AG09309 (cell line): ENCODE data around the gene WDFY3.

Experiments
- DNase-seq: peaks from one replicate; pipeline ENCODE4 v3.0.0-alpha.2; 2010; ENCODE audit warnings: low read depth
- H3K4me3 ChIP-seq: 2 replicates; pipeline ENCODE4 v1.5.1; 2011; ENCODE audit warnings: mild to moderate bottlenecking, low read depth, low read length, moderate library complexity; ENCODE audit not compliant: control insufficient read depth
- CTCF ChIP-seq: IDR thresholded peaks from 2 replicates; pipeline ENCODE4 v1.5.1; 2011; ENCODE audit warnings: mild to moderate bottlenecking, low read depth, low read length, inconsistent platforms; ENCODE audit not compliant: insufficient read depth, control insufficient read depth; ENCODE audit errors: missing control alignments

WDFY3 gene

GRCh38 chr4:84925558-84925957, 40.9 kb downstream of the WDFY3 start:
- TF ChIP-seq CTCF: no peak
- no peak for DNase-seq
- H3K4me3 ChIP-seq: no peak overlapping the region

- no peak for DNase-seq
- no peak overlapping the region for H3K4me3 ChIP-seq
- no peak for TF ChIP-seq CTCF
These were observed 42.1 kb downstream of the WDFY3 start for GRCh38 chr4:84924434-84924833.

GRCh38 chr4:84920617-84921016, 45.9 kb downstream of the WDFY3 start:
- no peak overlapping the region for H3K4me3 ChIP-seq
- TF ChIP-seq CTCF: no peak
- peak; percentile 43 for DNase-seq

GRCh38 chr4:84917869-84918600, 48.5 kb downstream of the WDFY3 start:
- no peak for TF ChIP-seq CTCF
- H3K4me3 ChIP-seq: no peak overlapping the region
- no peak for DNase-seq

GRCh38 chr4:84917086-84917821, 49.2 kb downstream of the WDFY3 start:
- no peak for DNase-seq
- H3K4me3 ChIP-seq: no peak overlapping the region
- no peak for TF ChIP-seq CTCF

GRCh38 chr4:84916227-84916626, 50.3 kb downstream of the WDFY3 start:
- H3K4me3 ChIP-seq: no peak overlapping the region
- TF ChIP-seq CTCF: no peak
- no peak for DNase-seq

- TF ChIP-seq CTCF: no peak
- peak; percentile 35 for DNase-seq
- no peak overlapping the region for H3K4me3 ChIP-seq
These were observed 51.1 kb downstream of the WDFY3 start for GRCh38 chr4:84915396-84915780.
